HG03565 (cell line): Measurements from ENCODE around the gene SCFD2.

Experiments used
- ATAC-seq: cut with Tn5 transposase; IDR thresholded peaks from one replicate; pipeline ENCODE4 v1.9.1; 2021; ENCODE audit warnings: mild to moderate bottlenecking, moderate library complexity; ENCODE audit not compliant: unreplicated experiment

SCFD2 gene

GRCh38 chr4:52966781-52967180 lies 399.1 kb downstream of the SCFD2 start:
- no peak for ATAC-seq

DNA sequence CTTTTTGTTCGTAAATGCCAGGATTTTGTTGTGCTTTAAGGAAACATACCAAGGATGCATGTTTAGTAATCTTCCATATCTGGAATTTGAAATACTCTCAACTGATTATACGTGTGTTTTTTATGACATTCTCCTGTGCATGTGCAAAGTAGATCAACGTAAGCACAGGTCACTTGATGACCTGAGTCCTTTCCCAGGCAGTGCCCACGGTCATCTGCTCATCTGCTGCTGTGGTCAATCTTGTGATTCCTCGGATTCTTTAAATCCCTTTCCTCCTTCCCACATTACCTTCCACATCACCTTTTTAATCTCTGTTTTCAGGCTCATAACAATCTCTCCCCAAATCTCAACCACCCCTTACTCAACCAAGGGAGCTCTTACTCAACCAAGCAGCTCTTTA lies 399.7 kb downstream of the SCFD2 start:
- ATAC-seq: no peak

DNA sequence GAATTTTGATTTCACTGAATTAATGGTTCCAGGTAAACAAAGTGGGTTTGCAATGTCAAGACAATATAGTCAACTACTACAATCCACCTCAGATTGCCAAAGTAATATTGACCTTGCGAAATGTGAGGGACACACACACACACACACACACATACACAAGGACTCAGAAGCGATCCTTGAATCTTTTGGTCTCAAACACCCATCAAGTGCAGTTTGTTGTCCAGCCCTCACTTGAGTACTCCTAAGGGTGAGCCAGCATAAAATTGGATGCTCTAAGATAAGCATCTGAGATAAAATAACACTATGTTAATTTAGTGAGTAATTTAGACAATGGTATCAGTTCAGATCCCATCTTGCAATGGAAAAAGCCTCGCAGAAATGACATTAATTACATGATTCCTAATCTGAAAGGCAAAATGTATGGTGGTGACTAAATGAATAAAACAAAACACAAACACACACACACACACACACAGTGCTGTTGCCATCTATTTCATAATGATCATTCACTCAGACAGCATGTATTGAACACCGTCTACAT lies 401.2 kb downstream of the SCFD2 start:
- ATAC-seq: no peak

- ATAC-seq: no peak
Observed at GRCh38 chr4:52964011-52964410, 401.9 kb downstream of the SCFD2 start.

- ATAC-seq: no peak
Observed at GRCh38 chr4:52962721-52963120, 403.1 kb downstream of the SCFD2 start.

DNA sequence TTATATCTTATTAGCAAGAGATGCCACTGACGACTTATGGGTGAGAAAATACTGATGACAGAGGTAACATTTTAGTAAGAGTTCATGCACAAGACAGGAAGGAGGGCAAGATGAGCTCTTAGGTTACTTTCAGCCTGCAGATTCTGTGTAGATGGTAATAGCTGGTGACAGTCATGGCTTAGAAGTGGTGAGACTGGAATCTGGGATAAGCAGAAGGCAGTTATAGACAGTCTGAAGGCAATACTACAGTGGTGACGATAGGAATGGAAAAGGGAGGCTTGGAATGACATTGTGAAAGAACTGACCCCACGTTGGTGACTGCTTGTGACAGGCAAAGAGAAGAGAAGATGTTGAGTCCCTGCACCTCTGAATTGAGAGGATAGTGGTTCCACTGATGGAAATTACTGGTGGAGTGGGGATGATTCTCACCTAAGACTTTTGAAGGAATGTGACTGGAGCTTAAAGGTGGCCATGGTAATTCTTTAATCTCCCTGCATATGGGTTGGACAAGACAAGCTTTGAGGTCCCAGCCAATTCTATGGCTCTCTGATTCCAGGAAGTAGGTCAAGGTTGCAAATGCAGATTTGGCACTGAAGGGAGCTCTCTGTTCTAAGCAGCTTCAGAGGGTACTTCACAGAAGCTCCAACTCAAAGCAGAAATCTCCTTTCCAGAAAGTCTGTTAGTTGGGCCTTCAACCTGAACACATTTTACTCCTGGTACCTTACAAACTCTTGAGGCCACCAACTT lies 404.0 kb downstream of the SCFD2 start:
- no peak for ATAC-seq

- no peak for ATAC-seq
Observed at GRCh38 chr4:52959541-52959940, 406.3 kb downstream of the SCFD2 start.

DNA sequence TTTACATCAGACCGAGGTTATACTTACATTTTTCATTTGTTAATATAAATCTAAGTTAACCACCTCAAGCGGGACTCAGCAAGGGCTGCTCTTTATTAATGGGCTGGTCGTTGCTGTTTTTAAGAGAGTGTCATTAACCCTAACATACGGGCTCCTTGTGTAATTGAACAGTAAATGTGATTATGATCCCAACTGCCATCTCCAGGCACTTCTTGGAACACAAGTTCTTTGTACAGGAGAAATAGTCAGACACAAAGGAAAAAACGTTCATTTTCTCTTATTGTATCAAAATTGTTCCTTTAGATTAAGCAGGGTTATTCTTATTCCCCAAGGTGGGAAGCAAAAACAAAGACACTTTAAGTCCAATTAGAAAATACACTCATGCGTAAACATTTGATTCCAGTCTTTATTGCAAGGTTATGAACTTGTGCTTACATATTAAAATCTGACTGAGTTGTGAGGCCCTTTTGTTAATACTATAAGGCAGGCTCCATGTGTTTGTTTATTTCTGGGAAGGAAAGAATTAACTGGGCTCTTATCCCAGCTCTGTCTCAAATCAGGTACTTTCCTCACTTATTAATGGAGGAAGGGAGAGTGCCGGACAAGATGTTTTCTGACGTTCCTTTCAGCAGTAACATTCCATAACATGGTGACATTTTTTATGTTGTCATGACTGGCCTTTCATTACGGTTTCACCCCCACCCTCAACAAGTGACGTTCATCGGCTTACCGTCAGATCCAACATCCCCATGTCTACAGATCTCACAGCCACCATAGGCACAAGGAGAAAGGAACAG lies 407.8 kb downstream of the SCFD2 start:
- ATAC-seq: no peak

DNA sequence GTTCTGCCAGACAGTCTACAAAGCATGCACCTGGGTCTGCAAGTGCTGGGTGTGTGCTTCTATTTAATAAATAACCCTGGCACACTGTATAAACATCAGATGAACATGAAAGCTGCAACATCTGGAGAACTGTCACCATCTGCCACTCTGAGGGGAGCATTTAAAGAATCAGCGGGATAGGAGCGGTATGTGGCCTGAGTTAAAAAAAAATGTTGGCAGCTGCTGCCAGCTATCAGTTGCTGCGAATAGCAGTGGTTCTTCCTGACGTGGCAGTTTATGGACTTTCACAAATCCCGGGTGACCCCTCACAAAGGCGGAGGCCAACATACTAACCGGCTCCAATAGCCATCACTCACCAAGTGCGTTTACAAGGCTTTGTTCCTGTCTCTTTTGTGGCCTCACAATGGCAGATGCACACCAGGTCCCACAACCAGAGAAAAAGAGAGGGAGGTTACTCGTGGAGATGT lies 408.6 kb downstream of the SCFD2 start:
- no peak for ATAC-seq

DNA sequence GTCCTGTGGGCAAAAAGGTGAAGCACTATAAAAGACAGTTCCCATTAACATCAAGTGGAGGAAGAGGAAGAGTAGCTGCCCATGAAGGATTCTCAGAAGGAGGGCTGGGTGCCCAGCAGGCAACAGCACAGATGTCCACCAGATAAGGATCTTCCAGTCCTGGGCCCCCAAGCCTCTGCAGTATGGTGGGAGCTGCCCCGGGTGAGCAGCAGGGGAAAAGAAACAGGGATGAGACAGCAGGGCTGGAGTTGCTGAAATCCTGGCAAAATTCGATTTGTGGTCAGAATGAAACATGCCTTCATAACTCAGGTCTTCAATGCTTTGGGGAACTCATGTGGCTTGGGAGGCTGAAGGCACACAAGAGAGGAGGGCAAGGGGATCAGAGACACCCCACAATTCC lies 409.2 kb downstream of the SCFD2 start:
- ATAC-seq: no peak

GRCh38 chr4:52954560-52955170 lies 411.2 kb downstream of the SCFD2 start:
- ATAC-seq: no peak

DNA sequence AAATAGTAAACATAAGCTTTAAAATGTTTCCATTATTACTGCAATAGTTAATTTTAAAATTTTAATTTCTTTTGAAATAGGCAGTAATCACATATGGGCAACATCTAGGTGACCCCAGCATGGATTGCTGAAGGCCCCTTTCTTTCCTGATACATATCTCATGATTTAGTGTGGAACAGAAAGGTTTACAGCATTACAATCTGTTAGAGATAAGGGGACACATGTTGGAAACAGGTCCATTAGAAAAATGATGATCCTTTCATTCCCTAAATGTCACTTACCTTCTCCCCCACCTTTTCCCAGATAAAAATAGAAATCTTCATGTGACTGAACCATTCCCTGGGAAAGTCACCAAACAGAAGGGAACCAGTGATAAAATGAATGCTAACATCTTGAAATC lies 413.3 kb downstream of the SCFD2 start:
- no peak for ATAC-seq

- ATAC-seq: no peak
Observed at GRCh38 chr4:52951016-52951415, 414.8 kb downstream of the SCFD2 start.

- ATAC-seq: no peak
Observed at GRCh38 chr4:52950226-52950625, 415.6 kb downstream of the SCFD2 start.

GRCh38 chr4:52949336-52949735 lies 416.5 kb downstream of the SCFD2 start:
- ATAC-seq: no peak

GRCh38 chr4:52948057-52948423 lies 417.8 kb downstream of the SCFD2 start:
- no peak for ATAC-seq

GRCh38 chr4:52947401-52948056 lies 418.3 kb downstream of the SCFD2 start:
- ATAC-seq: no peak

DNA sequence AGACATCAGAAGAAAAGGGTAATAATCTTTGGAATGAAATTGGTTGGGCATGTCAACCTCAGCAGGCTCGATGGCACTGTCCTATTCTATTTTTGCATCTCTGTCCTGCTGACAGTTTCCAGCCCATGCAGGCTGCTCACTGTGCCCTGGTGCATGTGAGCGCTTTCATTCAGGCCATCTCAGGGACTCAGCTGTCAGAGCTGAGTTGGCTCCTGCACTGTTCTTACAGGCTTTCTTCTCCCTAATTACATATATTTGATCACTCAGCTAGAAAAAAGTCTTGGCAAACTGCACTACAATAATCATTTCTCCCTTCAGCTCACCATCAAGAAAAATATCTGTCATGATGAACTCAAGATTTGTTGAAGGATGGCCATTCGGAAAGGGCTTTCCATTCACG lies 419.0 kb downstream of the SCFD2 start:
- no peak for ATAC-seq

DNA sequence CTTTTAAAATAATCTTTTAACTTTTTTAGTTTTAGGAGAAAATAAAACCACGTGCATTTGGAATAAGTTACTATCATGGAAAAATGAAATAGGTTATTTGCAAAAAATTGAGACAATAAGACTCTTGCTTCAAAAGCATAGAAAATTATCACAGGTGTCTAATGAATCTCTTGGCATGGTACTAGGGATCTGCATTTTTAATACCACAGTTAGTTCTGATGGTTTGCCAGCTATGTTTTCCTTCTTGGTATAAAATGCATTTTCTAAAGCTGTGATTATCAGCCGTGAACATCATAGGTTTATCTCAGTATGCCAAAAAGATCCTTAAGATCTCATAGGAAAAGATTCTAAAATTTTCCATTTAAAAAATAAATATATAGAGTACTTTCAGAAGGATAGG lies 419.9 kb downstream of the SCFD2 start:
- no peak for ATAC-seq

- ATAC-seq: no peak
Observed at GRCh38 chr4:52945326-52945898, 420.4 kb downstream of the SCFD2 start.

DNA sequence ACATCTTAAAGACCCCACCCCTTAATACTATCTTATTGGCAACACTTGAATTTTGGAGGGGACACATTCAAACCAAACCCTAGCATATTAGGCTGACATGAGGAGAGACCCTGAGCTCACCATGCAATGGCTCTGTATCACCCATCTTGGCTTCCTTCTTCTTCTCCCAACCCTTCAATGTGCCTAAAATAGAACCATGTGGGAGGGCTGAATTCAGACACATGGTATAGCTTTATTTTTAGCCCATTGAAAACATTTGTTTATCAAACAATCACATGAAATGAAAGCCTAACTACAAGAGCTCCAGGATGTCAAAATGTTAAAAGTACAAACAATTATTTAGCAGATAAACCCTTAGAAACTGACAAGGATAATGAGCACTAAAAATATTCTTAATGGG lies 422.2 kb downstream of the SCFD2 start:
- no peak for ATAC-seq
